HG03025 (cell line): ENCODE results near the gene TFF3.

Source experiments
- ATAC-seq: cut with Tn5 transposase; IDR thresholded peaks from one replicate; pipeline ENCODE4 v1.9.1; 2021; ENCODE audit warnings: mild to moderate bottlenecking, moderate library complexity; ENCODE audit not compliant: unreplicated experiment, low FRiP score

The TFF3 gene

DNA sequence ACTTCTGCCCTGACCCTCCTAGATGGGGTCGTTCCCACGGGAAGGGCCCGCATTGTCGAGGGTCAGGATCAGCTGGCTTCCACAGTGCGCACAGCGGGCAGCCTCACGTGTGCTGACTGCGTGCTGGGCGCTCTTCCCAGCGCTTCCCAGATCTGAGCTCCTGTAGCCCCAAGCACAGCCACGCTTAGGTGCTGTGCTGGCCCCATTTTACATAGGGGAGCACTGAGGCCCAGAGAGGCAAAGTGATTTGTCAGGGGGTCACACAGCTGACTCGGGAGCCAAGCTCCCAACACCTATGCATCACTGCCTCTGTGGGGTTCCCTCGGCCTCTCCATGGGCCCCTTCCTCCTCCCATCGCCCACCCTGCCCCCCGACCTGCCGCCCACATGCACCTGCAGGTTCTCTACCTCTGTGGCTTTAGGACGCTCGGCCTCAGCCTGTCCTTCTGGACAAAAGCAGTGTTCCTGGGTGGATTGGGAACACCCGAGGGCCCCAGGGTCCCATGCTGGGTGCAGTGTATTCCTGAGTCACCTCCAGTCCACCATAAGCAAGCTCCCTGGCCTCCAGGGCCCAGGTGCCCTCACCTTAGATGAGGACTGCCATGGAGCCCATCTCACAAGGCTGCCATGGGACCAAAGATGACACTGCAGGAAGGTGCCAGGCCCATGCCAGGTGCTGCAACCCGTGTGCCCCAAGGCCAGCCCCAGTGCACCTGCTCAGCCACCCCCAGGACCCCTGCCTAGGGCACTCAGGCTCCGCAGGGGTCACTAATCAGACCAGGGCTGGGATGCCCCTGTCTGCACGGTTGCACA lies 23.3 kb downstream of the TFF3 start:
- ATAC-seq: no peak

DNA sequence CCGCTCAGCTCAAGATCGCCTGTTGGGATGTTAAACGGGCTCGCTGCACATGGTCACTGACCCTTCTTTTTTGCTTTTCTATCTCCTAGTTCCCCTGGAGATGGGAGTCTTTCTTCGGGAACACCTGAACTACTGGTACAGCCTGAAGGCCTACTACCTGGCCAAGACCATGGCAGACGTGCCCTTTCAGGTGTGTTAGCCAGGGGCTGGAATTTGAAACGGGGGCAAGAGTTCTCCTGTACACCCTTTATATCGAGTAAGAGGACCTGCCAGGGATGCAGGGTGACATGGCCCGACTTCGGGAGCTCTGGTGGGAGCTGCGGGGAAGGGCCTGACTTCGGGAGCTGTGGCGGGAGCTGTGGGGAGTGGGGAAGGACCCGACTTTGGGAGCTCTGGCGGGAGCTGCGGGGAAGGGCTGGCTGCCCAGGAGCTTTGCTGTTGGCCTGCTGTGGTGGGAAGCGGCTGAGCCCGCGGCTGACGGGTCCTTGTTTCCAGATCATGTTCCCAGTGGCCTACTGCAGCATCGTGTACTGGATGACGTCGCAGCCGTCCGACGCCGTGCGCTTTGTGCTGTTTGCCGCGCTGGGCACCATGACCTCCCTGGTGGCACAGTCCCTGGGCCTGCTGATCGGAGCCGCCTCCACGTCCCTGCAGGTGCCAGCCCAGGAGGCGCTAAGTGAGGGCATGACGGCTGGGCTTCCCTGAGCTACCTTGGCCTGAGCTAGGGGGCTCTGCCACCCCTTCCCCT lies 24.0 kb downstream of the TFF3 start:
- ATAC-seq: no peak

DNA sequence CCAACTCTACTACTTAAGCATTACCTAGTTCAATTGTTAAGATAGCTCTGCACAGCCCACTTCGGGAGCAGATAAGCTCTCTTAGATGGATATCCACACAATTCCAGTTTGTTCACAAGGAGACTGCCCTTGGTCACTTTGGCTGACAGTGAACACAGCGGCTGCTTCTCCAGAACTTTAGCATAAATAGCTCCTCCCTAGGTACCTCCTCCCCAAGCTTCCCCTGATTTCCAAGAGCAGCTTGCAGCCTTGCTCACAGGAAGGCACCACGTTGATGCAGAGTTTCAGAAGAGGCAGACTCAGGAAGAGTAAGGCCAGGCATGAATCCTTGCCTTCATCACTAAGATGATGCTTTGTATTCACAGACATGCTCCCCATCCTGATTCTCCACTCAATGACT lies 24.7 kb downstream of the TFF3 start:
- no peak for ATAC-seq

DNA sequence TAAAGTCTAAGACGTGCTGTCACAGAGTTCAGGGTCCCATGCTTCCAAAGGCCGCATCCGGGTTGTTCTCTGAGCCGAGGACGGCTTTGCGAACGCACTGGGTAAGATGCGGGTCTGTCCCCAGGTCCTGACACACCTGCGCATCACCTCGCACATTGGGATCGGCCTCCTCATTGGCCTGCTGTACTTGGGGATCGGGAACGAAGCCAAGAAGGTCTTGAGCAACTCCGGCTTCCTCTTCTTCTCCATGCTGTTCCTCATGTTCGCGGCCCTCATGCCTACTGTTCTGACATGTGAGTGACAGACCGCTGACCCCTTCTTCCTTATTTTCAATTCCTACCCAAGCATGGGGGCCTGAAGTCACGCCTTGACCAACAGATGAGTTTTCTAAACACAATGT lies 25.3 kb downstream of the TFF3 start:
- no peak for ATAC-seq

DNA sequence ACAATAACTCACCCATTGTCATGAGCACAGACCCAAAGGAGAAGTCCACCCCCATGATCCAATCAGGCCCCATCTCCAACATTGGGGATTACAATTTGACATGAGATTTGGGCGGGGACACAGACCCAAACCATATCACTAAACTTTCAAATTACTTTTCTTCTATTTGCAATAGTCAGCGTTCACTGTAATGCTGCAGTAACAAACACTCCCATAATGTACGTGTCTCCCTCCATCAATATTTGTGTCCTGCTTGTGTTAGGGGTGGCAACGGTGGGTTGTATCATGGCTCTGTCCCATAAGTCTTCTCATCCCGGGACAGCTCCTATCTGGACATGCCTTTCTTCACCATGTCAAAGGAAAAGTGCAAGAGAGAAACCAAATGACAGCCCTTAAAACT lies 26.2 kb downstream of the TFF3 start:
- ATAC-seq: no peak

DNA sequence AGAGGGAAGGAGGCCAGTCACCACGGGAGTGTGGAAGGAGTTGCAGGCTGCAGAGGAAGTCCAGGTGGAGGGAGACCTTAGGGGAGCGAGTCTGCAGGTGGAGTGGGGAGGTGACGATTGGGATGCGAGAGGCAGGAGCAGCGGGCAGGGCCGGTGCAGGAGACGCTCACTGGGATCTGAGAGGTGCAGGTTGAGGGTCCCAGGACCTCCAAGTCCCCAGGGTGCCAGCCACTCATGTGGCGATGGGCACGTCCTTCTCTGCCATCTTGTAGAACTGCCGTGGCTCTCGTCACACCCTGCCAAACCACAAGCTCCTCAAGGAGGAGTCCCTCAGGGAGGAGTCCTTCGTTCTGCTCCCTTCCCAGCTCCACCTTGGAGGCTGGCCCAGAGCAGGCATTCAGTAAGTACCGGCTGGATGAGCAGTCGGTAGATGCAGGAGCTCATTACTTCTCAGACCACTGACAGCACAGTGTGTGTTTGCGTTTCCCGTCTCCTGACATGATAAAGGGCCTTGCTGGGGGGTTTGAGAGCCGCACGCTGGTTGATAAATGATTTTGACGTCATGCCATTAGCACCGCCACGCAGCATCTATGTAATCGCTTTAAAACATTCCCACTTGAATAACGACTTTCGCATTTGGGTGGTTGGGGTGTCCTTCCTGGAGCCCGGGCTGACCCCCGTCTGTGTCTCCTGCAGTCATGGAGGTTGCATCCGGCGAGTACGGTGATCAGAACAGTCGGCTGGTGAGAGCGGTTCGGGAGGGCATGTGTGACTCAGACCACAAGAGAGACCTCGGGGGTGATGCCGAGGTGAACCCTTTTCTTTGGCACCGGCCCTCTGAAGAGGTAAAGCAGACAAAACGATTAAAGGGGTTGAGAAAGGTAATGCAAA lies 27.8 kb downstream of the TFF3 start:
- ATAC-seq: no peak

DNA sequence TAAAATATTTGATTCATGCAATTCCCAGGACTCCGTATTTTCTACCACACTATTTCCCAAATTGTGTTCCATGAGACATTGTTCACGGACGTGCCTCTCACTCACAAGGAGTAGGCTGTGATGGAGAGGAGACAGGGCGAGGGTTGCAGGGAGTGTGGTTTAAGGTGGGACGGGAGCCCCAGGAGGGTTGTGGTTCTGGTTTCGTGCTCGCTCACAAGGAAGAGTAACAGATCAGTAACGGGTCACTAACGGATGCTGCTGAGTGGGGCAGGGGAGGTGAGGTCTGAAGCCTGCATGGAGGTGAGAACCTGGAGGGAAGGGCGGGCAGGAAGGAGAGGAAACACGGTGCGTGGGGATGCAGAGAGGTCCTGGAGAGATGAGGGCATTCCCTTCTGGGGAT lies 28.8 kb downstream of the TFF3 start:
- no peak for ATAC-seq

DNA sequence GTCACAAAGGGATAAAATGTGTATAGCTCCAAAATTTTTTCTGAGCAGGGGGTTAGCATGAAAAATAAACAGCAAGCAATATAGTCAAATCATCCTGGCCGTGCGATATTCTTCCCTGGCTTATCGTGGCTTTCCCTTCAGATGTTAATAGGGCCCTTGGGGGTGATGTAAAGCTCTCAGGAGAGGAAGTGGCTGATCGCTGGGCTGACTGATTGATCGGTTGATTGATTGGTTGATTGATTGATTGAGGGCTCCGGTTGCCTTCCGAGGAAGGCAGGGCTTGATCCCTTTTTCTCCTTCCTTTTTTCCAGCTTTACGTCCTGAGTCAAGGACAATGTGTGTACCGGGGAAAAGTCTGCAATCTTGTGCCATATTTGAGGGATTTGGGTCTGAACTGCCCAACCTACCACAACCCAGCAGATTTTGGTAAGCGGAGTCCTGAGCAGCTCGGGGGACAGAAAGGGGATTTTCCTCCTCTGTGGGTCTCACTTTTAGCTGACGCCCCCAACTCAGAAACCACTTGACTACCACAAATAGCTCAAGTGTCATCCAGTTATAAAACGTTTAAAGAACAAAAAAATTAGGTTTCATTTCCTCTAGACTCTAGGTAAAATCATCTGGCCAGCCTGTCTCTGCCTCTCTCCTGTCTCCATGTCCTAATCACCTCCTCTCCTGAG lies 29.5 kb downstream of the TFF3 start:
- ATAC-seq: no peak

DNA sequence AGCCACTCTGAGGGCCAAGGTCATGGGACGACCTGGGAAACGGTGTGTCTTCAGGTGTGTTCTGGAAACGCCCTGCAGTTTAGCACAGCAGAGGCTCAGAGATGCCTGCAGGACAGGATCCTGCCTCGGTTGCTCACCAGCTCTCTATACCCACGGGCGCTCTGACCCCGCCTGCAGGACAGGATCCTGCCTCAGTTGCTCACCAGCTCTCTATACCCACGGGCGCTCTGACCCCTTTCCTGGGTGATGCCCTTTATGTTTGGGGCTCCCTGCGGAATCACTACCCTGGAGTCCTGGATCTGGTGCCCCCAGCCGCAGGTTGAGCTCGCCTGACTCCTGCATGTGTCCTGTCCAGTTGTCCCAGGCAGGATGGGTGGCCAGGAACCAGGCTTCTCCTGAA lies 32.5 kb downstream of the TFF3 start:
- no peak for ATAC-seq

DNA sequence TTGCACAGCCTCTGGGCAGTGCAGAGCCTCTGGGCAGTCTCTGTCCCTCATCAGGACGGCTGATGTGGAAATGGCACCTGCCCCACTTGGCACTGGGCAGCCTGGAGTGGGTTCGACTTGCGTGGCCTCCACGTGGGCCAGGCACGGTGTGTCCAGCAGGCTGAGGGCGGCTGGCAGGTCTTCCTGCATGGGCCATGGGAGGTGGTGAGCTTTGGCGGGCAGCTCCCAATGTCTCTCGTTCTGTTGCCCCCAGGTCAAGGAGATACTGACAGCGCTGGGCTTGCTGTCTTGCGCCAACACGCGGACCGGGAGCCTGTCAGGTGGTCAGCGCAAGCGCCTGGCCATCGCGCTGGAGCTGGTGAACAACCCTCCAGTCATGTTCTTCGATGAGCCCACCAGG lies 33.2 kb downstream of the TFF3 start:
- no peak for ATAC-seq

DNA sequence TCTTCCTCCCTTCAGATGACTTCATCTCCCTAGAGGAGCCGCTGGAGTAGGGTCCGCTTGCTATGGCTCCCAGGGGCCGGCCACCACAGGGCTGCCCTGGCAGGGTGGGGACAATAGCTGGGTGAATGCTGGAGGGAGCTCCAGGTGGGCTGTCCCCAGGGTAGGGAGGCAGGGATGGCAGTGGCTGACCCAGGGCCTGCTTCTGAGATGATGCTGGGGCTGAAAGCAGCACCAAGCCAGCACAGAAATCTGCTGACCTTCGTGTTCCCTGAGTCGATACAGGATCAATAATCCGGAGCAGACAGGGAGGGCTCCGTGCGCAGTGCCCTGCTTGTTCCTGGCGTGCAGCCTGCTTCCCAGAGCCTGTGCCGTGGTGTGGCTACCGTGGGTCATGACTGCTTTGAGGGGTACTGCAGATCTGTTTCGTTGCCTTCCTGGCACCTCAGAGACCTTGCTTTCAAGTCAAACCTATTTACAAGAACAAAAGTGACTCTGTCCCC lies 34.0 kb downstream of the TFF3 start:
- ATAC-seq: no peak

DNA sequence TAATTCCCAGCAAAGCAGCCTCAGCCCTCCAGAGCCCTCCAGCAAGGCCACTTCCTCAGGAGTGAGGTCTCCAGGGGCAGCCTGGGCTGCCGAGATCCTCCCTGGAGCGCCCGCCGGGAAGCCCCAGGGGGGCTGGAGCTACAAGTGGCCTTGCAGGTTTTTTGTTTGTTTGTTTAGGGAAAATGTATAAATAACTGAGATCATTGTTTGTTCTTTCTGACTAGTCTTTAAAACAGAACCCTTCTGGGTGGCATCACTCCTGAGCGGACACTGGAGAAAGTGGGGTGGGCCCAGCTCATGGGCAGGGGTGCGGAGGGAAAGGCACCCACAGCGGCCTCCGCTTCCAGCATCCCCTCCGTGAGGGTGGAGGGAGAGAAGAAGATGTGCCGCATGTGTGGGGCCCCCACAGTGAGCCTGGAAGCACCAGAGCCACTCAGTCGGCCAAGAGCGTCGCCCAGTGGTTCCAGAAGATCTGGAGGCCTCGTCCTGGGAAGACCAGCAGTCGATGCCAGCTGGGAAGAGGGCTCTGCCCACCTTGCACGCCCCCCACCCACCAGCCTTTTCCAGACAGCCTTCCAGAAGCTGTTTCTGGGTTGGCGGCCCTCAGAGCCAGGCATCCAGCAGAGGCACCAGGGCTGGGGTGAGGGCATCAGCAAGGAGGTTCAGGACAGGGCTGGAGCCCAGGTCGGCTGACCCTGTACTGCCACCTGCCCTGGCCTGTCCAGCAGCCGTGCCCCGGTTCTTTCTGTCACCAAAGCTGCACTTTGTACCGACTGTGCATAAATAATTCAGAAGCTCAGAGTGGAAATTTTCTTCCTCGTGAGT lies 34.6 kb downstream of the TFF3 start:
- no peak for ATAC-seq

DNA sequence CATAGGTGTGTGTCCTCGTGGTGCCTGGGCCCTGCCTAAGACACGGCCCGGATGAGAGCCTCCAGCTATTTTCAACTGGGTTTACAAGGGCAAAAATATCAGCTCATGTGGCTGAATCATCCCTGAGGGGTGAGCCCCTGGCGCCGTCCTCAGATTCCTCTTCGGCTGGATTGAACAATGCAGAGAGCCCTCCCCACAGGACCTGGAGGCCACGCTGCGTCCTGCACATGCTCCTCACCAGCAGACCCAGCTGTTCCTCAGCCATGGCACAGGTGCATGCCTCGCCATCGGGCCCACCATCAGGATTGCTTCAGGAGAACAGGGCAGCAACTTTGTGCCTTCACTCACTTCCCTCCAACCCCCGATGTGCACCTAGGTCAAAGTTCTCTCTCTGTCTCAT lies 35.3 kb downstream of the TFF3 start:
- ATAC-seq: no peak

DNA sequence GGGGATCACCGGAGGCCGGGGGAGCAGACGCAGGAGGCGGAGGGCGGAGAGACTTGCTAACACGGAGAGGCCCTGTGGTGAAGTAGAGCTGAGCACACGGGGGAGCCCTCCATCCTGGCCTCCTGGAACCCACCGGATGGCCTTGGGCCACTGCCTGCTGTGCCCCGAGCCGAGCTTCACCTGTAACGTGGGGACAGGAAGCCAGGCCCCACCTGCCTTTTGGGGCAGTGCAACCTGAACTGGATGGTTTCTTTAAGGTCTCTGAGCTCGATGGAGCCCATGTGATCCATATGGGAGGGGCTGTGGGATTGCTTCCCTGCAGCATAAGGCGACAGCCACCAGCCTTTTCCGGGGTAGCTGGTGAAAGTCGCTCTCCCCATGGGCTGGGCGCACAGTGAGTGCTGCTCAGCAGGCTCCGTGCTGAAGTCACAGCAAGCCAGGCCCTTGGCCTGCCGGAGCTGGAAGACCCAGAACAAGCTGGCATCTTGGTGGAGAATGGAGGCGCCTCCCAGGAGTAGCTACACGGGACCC lies 35.8 kb downstream of the TFF3 start:
- ATAC-seq: no peak

DNA sequence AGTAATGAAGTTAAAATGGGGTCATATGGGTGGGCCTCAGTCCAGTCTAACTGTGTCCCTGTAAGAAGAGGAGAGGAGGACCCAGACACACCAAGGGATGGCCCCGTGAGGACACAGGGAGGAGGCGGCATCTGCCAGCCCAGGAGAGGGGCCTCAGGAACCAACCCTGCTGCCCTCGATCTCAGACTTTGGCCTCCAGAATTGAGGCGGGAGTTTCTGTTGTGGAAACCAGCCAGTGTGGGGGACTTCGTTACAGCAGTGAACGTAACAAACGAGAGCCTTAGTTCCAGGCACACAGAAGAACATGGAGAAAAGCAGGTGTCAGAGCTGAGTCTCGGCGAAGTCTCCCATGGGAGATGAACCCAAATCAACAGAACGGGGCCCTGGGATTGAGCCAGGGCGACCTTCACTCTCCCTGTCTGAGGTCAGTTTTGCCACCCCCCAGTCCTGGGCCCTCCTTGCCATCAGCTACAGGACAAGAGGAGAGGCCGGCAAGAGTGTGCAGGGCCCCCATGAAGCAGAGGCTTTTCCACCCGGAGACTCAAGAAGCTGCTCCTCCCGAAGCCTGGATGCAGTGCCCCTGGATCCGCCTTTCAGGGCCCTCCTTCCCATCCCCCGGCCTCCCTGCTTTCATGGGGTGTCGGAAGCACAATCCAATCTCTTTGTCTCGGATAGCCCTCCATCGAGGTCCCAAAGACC lies 36.6 kb downstream of the TFF3 start:
- ATAC-seq: no peak

DNA sequence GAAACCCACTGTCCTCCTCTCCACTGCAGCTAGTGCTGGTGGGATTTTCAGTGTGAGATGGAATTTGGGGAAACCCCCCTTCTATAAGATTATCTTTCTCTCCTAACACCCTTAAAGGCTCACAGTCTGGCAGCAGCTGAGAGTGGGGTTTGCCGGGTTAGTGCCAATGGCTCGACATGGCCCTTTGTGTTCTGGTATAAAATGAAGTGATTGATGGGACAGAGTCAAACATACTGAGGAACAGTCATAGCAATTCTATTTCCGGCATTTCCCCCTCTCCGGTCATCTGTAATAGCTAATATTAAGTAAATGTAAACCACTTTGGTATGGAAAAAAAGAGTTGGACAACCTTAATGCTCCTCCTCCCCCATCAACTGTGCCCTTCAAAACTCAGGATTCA lies 37.6 kb downstream of the TFF3 start:
- no peak for ATAC-seq

DNA sequence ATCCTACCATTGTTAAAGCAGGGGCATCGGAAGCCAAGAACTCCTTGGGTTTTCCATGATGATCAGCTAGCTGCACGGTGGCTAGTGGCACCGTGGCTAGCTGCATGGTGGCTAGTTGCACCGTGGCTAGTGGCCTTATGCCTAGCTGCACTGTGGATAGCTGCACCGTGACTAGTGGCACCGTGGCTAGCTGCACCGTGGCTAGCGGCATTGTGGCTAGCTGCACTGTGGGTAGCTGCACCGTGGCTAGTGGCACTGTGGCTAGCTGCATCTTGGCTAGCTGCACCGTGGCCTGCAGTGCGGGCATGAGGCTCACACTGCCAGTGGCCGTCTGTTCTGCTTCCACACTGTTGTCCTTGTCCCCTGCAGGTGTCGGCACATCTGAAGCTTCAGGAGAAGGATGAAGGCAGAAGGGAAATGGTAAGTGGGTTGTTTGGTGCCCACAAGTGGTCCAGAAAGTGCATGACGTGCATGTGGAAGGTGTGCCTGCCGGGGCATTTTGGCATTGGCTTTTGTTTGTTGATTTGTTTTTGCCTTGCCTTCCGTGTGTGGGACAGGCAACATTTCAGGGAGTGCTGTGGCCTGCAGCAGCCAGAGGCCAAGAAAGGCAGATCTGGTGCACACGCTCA lies 38.6 kb downstream of the TFF3 start:
- no peak for ATAC-seq

DNA sequence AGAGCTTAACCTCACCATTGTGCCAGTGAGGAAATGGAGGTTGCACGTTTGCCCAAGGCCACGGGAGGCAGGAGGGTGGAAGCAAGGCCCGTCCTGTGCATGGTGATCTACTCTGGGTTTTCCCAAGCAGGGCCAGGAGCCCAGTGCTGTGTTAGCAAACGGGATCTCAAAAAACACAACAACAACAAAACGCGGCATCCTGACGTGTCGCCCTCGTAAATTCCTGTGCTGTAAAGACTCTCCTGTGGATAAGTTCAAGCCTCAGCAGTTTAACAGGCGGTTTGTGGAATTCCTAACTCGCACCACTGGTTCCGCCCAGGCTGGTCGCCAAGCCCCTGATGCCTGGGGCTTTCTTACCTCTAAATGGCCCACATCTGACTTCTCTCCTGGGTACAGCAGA lies 39.1 kb downstream of the TFF3 start:
- no peak for ATAC-seq
